Measurements from ENCODE around the gene TRAF4.

Gene TRAF4

GRCh38 chr17:28760601-28761562, 17.1 kb downstream of the TRAF4 start:
- no peak overlapping the region for H3K4me3 ChIP-seq (replicated peaks in 1 of 2; ENCODE audit: low read depth in 2 of 2, low read length in 2 of 2)
- no peak for TF ChIP-seq CTCF (IDR thresholded peaks at IDR 0.05; ENCODE audit: low read depth, low read length)
- DNase-seq (ENCODE audit: low read depth in 2 of 2) = peak; percentile 66 to 67

- H3K4me3 ChIP-seq (replicated peaks in 1 of 2; ENCODE audit: low read depth in 2 of 2, low read length in 2 of 2) = no peak overlapping the region
- no peak for TF ChIP-seq CTCF (IDR thresholded peaks at IDR 0.05; ENCODE audit: low read depth, low read length)
- no peak for DNase-seq (ENCODE audit: low read depth in 2 of 2)
Measured at GRCh38 chr17:28763137-28763799, 19.5 kb downstream of the TRAF4 start.

- peak; percentile 83 for TF ChIP-seq CTCF (IDR thresholded peaks at IDR 0.05; ENCODE audit: low read depth, low read length)
- no peak overlapping the region for H3K4me3 ChIP-seq (replicated peaks in 1 of 2; ENCODE audit: low read depth in 2 of 2, low read length in 2 of 2)
- peak; percentile 86 to 88 for DNase-seq (ENCODE audit: low read depth in 2 of 2)
Measured at GRCh38 chr17:28763804-28764266, 20.0 kb downstream of the TRAF4 start.

GRCh38 chr17:28765038-28765437, 21.2 kb downstream of the TRAF4 start:
- TF ChIP-seq CTCF (IDR thresholded peaks at IDR 0.05; ENCODE audit: low read depth, low read length) = no peak
- no peak for DNase-seq (ENCODE audit: low read depth in 2 of 2)

GRCh38 chr17:28773736-28774135, 29.9 kb downstream of the TRAF4 start:
- no peak overlapping the region for H3K4me3 ChIP-seq (replicated peaks in 1 of 2; ENCODE audit: low read depth in 2 of 2, low read length in 2 of 2)
- no peak for DNase-seq (ENCODE audit: low read depth in 2 of 2)
- TF ChIP-seq CTCF (IDR thresholded peaks at IDR 0.05; ENCODE audit: low read depth, low read length) = no peak

More at GRCh38 chr17:28765038-28765437, 21.2 kb downstream of the TRAF4 start:
- H3K4me3 ChIP-seq (replicated peaks in 1 of 2; ENCODE audit: low read depth in 2 of 2, low read length in 2 of 2) = no peak overlapping the region

- no peak for TF ChIP-seq CTCF (IDR thresholded peaks at IDR 0.05; ENCODE audit: low read depth, low read length)
- no peak for DNase-seq (ENCODE audit: low read depth in 2 of 2)
- H3K4me3 ChIP-seq (replicated peaks in 1 of 2; ENCODE audit: low read depth in 2 of 2, low read length in 2 of 2) = no peak overlapping the region
Measured at GRCh38 chr17:28774206-28774605, 30.4 kb downstream of the TRAF4 start.

All from cardiac fibroblast (primary cell).